Right renal cortex interstitium (tissue), 3 donors: Measurements from ENCODE around the gene GLMN. TPM values are rescaled to one million over a fixed set of nuclear protein-coding genes. Genes with fewer than 3 reads are reported as not detected.
"Not testable (repeated sequence)": the region's sequence is repeated elsewhere in the genome, so short reads cannot be mapped to it uniquely, and the experiment has no call there.

Experiments used
- DNase-seq, 3 donors: peaks; one replicate each; pipeline ENCODE4 v3.0.0-alpha.2; 2013; ENCODE audit warnings: low read depth in 3 of 3, low spot score in 2 of 3
- polyA plus RNA-seq, 3 donors: library from polyadenylated mRNA; unstranded; fragments of 120-200 nt; gene quantifications; one replicate each; pipeline ENCODE4 v1.2.1, GENCODE V29; 2013; ENCODE audit not compliant: insufficient read length in 3 of 3

The GLMN gene
- polyA plus RNA-seq, 3 donors = 19.6 to 20.6 (median 20.3) TPM

GRCh38 chr1:92299477-92300150 lies 827 bp upstream of the GLMN start:
- no peak for DNase-seq

- DNase-seq = peak in 2 of 3 donors; percentile 17 to 48
Measured at GRCh38 chr1:92298213-92298572, 594 bp downstream of the GLMN start.

- peak in 1 of 3 donors; percentile 21 for DNase-seq
Measured at GRCh38 chr1:92291372-92291999, 7.3 kb downstream of the GLMN start.

- DNase-seq = not testable (repeated sequence)
Measured at GRCh38 chr1:92281411-92281810, 17.4 kb downstream of the GLMN start.

GRCh38 chr1:92279781-92280180 lies 19.0 kb downstream of the GLMN start:
- DNase-seq = not testable (repeated sequence)

- no peak for DNase-seq
Measured at GRCh38 chr1:92277105-92277723, 21.6 kb downstream of the GLMN start.

- no peak for DNase-seq
Measured at GRCh38 chr1:92276082-92276481, 22.7 kb downstream of the GLMN start.

GRCh38 chr1:92274939-92275338 lies 23.8 kb downstream of the GLMN start:
- DNase-seq = no peak

GRCh38 chr1:92273039-92273438 lies 25.7 kb downstream of the GLMN start:
- no peak for DNase-seq

GRCh38 chr1:92262516-92262915 lies 36.3 kb downstream of the GLMN start:
- DNase-seq = no peak

GRCh38 chr1:92259350-92259749 lies 39.4 kb downstream of the GLMN start:
- DNase-seq = no peak

- not testable (repeated sequence) for DNase-seq
Measured at GRCh38 chr1:92254714-92255113, 44.1 kb downstream of the GLMN start.

GRCh38 chr1:92244376-92244775 lies 54.4 kb downstream of the GLMN start:
- no peak for DNase-seq

- DNase-seq = no peak
Measured at GRCh38 chr1:92240034-92240433, 58.8 kb downstream of the GLMN start.

- no peak for DNase-seq
Measured at GRCh38 chr1:92230736-92231135, 68.1 kb downstream of the GLMN start.

- DNase-seq = no peak
Measured at GRCh38 chr1:92228401-92228800, 70.4 kb downstream of the GLMN start.

GRCh38 chr1:92219028-92219427 lies 79.8 kb downstream of the GLMN start:
- no peak for DNase-seq

GRCh38 chr1:92218559-92218958 lies 80.2 kb downstream of the GLMN start:
- no peak for DNase-seq

- DNase-seq = no peak
Measured at GRCh38 chr1:92217721-92218120, 81.1 kb downstream of the GLMN start, which contains the start of gene C1orf146. TSS of gene C1orf146 (plus strand) at chr1:92217915. CDS start at chr1:92231421, 13,506 bp downstream.

GRCh38 chr1:92211166-92211565 lies 87.6 kb downstream of the GLMN start:
- DNase-seq = no peak

- no peak for DNase-seq
Measured at GRCh38 chr1:92210701-92211100, 88.1 kb downstream of the GLMN start.

GRCh38 chr1:92203105-92203504 lies 95.7 kb downstream of the GLMN start:
- no peak for DNase-seq
